GM12878 (cell line): ENCODE data around the gene IFI44L. TPM values are rescaled to one million over a fixed set of nuclear protein-coding genes. Genes with fewer than 3 reads are reported as not detected.
A peak's percentile ranks its signal among the peaks of the same experiment; 100 is the strongest.

Source experiments
- ATAC-seq: fragments of 200-7000 bp; cut with Tn5 transposase; 3 replicates; pipeline ENCODE4 v1.9.1; 2020; ENCODE audit warnings: mild to moderate bottlenecking, moderate library complexity
- BruUV-seq: library from RNA; stranded (reverse); fragments of 400-500 nt; replicated peaks from 2 replicates; lab custom pipeline; 2021; lab: Mats Ljungman, UMichigan
- CTCF ChIA-PET: fragments of 300-600 bp; sonication (Branson Sonifier 250); formaldehyde crosslinking; extraction: SDS; loops from one replicate; lab custom pipeline; 2021; ENCODE audit warnings: inconsistent platforms; lab: Yijun Ruan, JAX
- POLR2A ChIA-PET: fragments of 350-600 bp; formaldehyde crosslinking; extraction: SDS; loops from one replicate; lab custom pipeline; 2021; ENCODE audit warnings: inconsistent platforms; lab: Charles Lee
- RAD21 ChIA-PET: fragments of 300-600 bp; sonication (Branson Sonifier 250); formaldehyde crosslinking; loops from one replicate; lab custom pipeline; 2023; ENCODE audit warnings: antibody characterized with exemption; ENCODE audit not compliant: unreplicated experiment; lab: Charles Lee
- SMC1A ChIA-PET: fragments of 300-600 bp; sonication (Branson Sonifier 250); formaldehyde crosslinking; loops from one replicate; lab custom pipeline; 2023; ENCODE audit not compliant: unreplicated experiment, uncharacterized antibody; lab: Charles Lee
- DNase-seq: peaks from one replicate; pipeline ENCODE4 v3.0.0-alpha.2; 2011; ENCODE audit warnings: low read depth, low spot score
- FAIRE-seq: peaks from 3 replicates; lab custom pipeline; 2011; peaks lifted over from hg19 to GRCh38; lab: Jason Lieb, UNC
- H2AFZ ChIP-seq: 2 replicates; pipeline ENCODE4 v1.6.0; 2011; ENCODE audit warnings: low read depth, low read length, control low read depth; ENCODE audit not compliant: control insufficient read depth
- H3K27ac ChIP-seq: 2 replicates; pipeline ENCODE4 v1.5.1; 2011; ENCODE audit warnings: control low read depth; ENCODE audit not compliant: control insufficient read depth, insufficient read depth
- H3K27me3 ChIP-seq, 2 experiments: replicated peaks in 1 of 2; 2 replicates each; pipeline versions ENCODE4 v1.6.0 to v1.6.1; 2011; ENCODE audit warnings: low read length in 1 of 2; ENCODE audit not compliant: control insufficient read depth in 2 of 2, insufficient read depth in 2 of 2
- H3K36me3 ChIP-seq, 2 experiments: 2 replicates each; pipeline ENCODE4 v1.5.1; 2011; ENCODE audit warnings: low read length in 1 of 2; ENCODE audit not compliant: control insufficient read depth in 2 of 2, insufficient read depth in 2 of 2
- H3K4me1 ChIP-seq: 2 replicates; pipeline ENCODE4 v1.6.1; 2011; ENCODE audit warnings: mild to moderate bottlenecking, low read length, moderate library complexity, mixed read lengths; ENCODE audit not compliant: control insufficient read depth, insufficient read depth
- H3K4me2 ChIP-seq: 2 replicates; pipeline ENCODE4 v1.6.0; 2011; ENCODE audit warnings: control low read depth; ENCODE audit not compliant: control insufficient read depth, insufficient read depth
- H3K4me3 ChIP-seq: fragments of 200-600 bp; sonication (generic); 2 replicates; pipeline ENCODE4 v1.5.1; 2016
- H3K79me2 ChIP-seq: 2 replicates; pipeline ENCODE4 v1.6.0; 2011; ENCODE audit warnings: low read length; ENCODE audit not compliant: control insufficient read depth, insufficient read depth
- H3K9ac ChIP-seq: 2 replicates; pipeline ENCODE4 v1.8.0; 2011; ENCODE audit warnings: low read length, control low read depth, mixed read lengths; ENCODE audit not compliant: control insufficient read depth, insufficient read depth
- H3K9me3 ChIP-seq: replicated peaks from 3 replicates; pipeline ENCODE4 v1.5.1; 2011; ENCODE audit warnings: mild to moderate bottlenecking, low read length; ENCODE audit not compliant: control insufficient read depth, insufficient read depth
- H4K20me1 ChIP-seq: 2 replicates; pipeline ENCODE4 v1.6.0; 2011; ENCODE audit not compliant: control insufficient read depth, insufficient read depth
- BHLHE40 ChIP-seq, 2 experiments: fragments of 450-650 bp in 1 of 2; IDR thresholded peaks; 2 replicates each; pipeline ENCODE4 v1.6.1; 2011 to 2017; ENCODE audit warnings: low read depth in 2 of 2, borderline replicate concordance in 1 of 2, improper control_type of control experiment in 1 of 2, low read length in 1 of 2, mild to moderate bottlenecking in 1 of 2
- CREM ChIP-seq: IDR thresholded peaks from 2 replicates; pipeline ENCODE4 v1.6.1; 2014; ENCODE audit warnings: antibody characterized with exemption, low read depth
- DPF2 ChIP-seq: fragments of 450-650 bp; IDR thresholded peaks from 2 replicates; pipeline ENCODE4 v1.6.1; 2017; ENCODE audit warnings: mild to moderate bottlenecking
- MTA2 ChIP-seq: fragments of 450-650 bp; IDR thresholded peaks from 2 replicates; pipeline ENCODE4 v1.6.1; 2016; ENCODE audit warnings: low read depth, mild to moderate bottlenecking, moderate library complexity
- RAD21 ChIP-seq: IDR thresholded peaks from 2 replicates; pipeline ENCODE4 v1.6.1; 2011; ENCODE audit warnings: mild to moderate bottlenecking, low read depth, low read length, moderate library complexity; ENCODE audit not compliant: insufficient read depth
- SMC3 ChIP-seq: IDR thresholded peaks from 2 replicates; pipeline ENCODE4 v1.6.1; 2011; ENCODE audit warnings: low read length, improper control_type of control experiment, borderline replicate concordance
- WGBS: methylation state at CpG from one replicate; pipeline ENCODE4 v1.1.6; 2016; ENCODE audit warnings: low lambda C conversion rate; ENCODE audit not compliant: insufficient replicate concordance, insufficient coverage; ENCODE audit errors: missing lambda C conversion rate; 5-methylcytosine and 5-hydroxymethylcytosine counted together
- in situ Hi-C: fragments of 300-500 bp; cut with MboI; formaldehyde crosslinking; loops from 9 replicates; pipeline ENCODE4 v1.14.3; 2018; ENCODE audit warnings: mixed read lengths
- intact Hi-C: fragments of 100-400 bp; cut with micrococcal nuclease; formaldehyde crosslinking; loops from one replicate; pipeline ENCODE4 v1.14.2; 2022; ENCODE audit not compliant: unreplicated experiment
- polyA plus RNA-seq, 11 experiments: library from polyadenylated mRNA; depleted of rRNA in 4 of 11; unstranded in 6 of 11; stranded (reverse) in 5 of 11; fragments of >200 nt; fragmentation: Nextera tagmentation in 4 of 11; fragmentation: Illumina TruSeq in 1 of 11; extraction: Ambion mirVana in 4 of 11; extraction: Trizol in 1 of 11; gene quantifications; 1 replicate in 1 of 11; 2 replicates in 10 of 11; pipeline versions ENCODE4 v1.2.1 to v1.2.3, GENCODE V29; 2011 to 2016; ENCODE audit warnings: inconsistent platforms in 2 of 11, missing spikeins in 2 of 11, low read depth in 1 of 11
- total RNA-seq, 4 experiments: library from RNA; depleted of rRNA in 3 of 4; stranded (reverse); fragments of >200 nt in 3 of 4; fragmentation: Illumina TruSeq in 1 of 4; extraction: Trizol in 1 of 4; gene quantifications; 2 replicates each; pipeline versions ENCODE4 v1.2.1 to v1.2.3, GENCODE V29; 2013 to 2021
- TF ChIP-seq, protein P1 (sequence below): IDR thresholded peaks from 2 replicates; pipeline ENCODE4 v1.6.1; 2011; ENCODE audit warnings: borderline replicate concordance, low read depth, mild to moderate bottlenecking, moderate library complexity, mixed read lengths, low read length; ENCODE audit not compliant: insufficient read depth; ENCODE audit errors: extremely low read length
- TF ChIP-seq, protein P2 (sequence below): fragments of 450-650 bp; IDR thresholded peaks from 2 replicates; pipeline ENCODE4 v1.6.1; 2017; ENCODE audit warnings: mild to moderate bottlenecking
- TF ChIP-seq, protein P3 (sequence below): fragments of 450-650 bp; IDR thresholded peaks from 2 replicates; pipeline ENCODE4 v1.6.1; 2016; ENCODE audit warnings: mild to moderate bottlenecking
- TF ChIP-seq, protein P4 (sequence below): IDR thresholded peaks from 2 replicates; pipeline ENCODE4 v1.6.1; 2012; ENCODE audit warnings: low read depth, low read length, improper control_type of control experiment

The IFI44L gene
- total and polyA plus RNA-seq, 10 of the 15 experiments (the other 5 are each of a cell fraction or from before 2014, with no cell fraction given) = 58.0 to 371 (median 173) TPM

DNA sequence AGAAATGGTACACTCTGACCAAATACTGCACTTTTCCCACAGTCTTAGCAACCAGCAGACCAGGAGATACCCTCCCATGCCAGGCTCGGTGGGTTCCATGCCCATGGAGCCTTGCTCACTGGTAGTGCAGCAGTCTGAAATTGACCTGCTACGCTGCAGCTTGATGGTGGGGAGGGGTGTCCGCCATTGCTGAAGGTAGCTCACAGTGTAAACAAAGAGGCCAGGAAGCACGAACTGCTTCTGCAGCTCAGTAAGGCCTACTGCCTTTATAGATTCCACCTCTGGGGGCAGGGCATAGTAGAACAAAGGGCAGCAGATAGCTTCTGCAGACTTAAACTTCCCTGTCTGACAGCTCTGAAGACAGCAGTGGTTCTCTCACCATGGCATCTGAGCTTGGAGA lies 12.3 kb upstream of the IFI44L start:
- Histone ChIP-seq H3K9me3 (no peaks in the 10 kb centered on the region), H3K27me3 (no peaks in the 10 kb centered on the region), H3K4me3 (no peak overlapping the region), H3K4me1 (no peaks in the 10 kb centered on the region), H3K27ac (no peak overlapping the region), H3K4me2 (no peak overlapping the region), H2AFZ (no peak overlapping the region), H4K20me1 (no peaks in the 10 kb centered on the region), H3K36me3 (no peaks in the 10 kb centered on the region), H3K79me2 (no peaks in the 10 kb centered on the region), H3K9ac (no peak overlapping the region)
- ChIA-PET CTCF (interaction anchor here (0.7 to 5.8 kb wide), 19 partner anchors 8 to 481 kb away, joined by 3 to 76 read pairs (median 5); partner anchors contain the start of gene IFI44L), SMC1A (interaction anchor here (0.8 to 4.6 kb wide), 11 partner anchors 10 to 477 kb away, joined by 3 to 41 read pairs (median 5); no protein-coding TSS in a partner anchor), RAD21 (interaction anchor here (1.7 to 4.9 kb wide), 5 partner anchors 9 to 494 kb away, joined by 5 to 34 read pairs (median 7); no protein-coding TSS in a partner anchor), POLR2A (no interaction called here)
- in situ Hi-C loops = loop anchor here (5.0 kb wide), 1 partner anchor 476 kb away; no protein-coding TSS in a partner anchor
- BruUV-seq = no TSS peak
- intact Hi-C loops = loop anchor here (1.0 to 10.0 kb wide), 3 partner anchors 233 to 478 kb away; no protein-coding TSS in a partner anchor
- ATAC-seq = peak; percentile 73
- no peak for FAIRE-seq
- TF ChIP-seq DPF2 (no peak), MTA2 (no peak)
- TF ChIP-seq, all 136 proteins: peak for 0
- WGBS = 15% methylated on average over 4 of the region's 4 CpGs
- no peak for DNase-seq

- ATAC-seq = peak; percentile 54
- Histone ChIP-seq H3K36me3 (no peaks in the 10 kb centered on the region), H3K9ac (no peak overlapping the region), H3K4me2 (peak overlapping the region; percentile 58), H3K27ac (peak overlapping the region; percentile 61; the same call in 1 of the 2 replicates), H2AFZ (peak overlapping the region; percentile 51), H3K9me3 (no peaks in the 10 kb centered on the region), H4K20me1 (no peaks in the 10 kb centered on the region), H3K79me2 (peaks cover 36% of the 10 kb centered on the region), H3K4me1 (peaks cover 20% of the 10 kb centered on the region), H3K27me3 (no peaks in the 10 kb centered on the region), H3K4me3 (no peak overlapping the region)
- WGBS = 42% methylated on average over 7 of the region's 7 CpGs
- peak; percentile 60 for DNase-seq
- POLR2A ChIA-PET = interaction anchor here (1.3 kb wide), 1 partner anchor 65 kb away, joined by 3 read pairs; no protein-coding TSS in a partner anchor
- BruUV-seq = no TSS peak
- CTCF ChIA-PET = interaction anchor here (0.8 to 2.4 kb wide), 30 partner anchors 10 to 737 kb away, joined by 3 to 127 read pairs (median 6); partner anchors contain the start of genes DNAJB4 and IFI44
- SMC1A ChIA-PET = interaction anchor here (0.6 to 2.4 kb wide), 24 partner anchors 9 to 736 kb away, joined by 3 to 78 read pairs (median 4); partner anchors contain the start of gene IFI44
- intact Hi-C loops = loop anchor here (1.0 to 10.0 kb wide), 4 partner anchors 59 to 427 kb away; no protein-coding TSS in a partner anchor
- in situ Hi-C loops = no loop called here
- RAD21 ChIA-PET = interaction anchor here (0.7 to 2.4 kb wide), 16 partner anchors 9 to 734 kb away, joined by 3 to 58 read pairs (median 4); partner anchors contain the start of gene IFI44
- peak; percentile 7 for FAIRE-seq
- TF ChIP-seq CREM = no peak
- TF ChIP-seq, protein P1, sequence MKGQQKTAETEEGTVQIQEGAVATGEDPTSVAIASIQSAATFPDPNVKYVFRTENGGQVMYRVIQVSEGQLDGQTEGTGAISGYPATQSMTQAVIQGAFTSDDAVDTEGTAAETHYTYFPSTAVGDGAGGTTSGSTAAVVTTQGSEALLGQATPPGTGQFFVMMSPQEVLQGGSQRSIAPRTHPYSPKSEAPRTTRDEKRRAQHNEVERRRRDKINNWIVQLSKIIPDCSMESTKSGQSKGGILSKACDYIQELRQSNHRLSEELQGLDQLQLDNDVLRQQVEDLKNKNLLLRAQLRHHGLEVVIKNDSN = peak; percentile 28
- TF ChIP-seq RAD21 = peak; percentile 95
- TF ChIP-seq, protein P2, sequence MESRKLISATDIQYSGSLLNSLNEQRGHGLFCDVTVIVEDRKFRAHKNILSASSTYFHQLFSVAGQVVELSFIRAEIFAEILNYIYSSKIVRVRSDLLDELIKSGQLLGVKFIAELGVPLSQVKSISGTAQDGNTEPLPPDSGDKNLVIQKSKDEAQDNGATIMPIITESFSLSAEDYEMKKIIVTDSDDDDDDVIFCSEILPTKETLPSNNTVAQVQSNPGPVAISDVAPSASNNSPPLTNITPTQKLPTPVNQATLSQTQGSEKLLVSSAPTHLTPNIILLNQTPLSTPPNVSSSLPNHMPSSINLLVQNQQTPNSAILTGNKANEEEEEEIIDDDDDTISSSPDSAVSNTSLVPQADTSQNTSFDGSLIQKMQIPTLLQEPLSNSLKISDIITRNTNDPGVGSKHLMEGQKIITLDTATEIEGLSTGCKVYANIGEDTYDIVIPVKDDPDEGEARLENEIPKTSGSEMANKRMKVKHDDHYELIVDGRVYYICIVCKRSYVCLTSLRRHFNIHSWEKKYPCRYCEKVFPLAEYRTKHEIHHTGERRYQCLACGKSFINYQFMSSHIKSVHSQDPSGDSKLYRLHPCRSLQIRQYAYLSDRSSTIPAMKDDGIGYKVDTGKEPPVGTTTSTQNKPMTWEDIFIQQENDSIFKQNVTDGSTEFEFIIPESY = peak; percentile 78; the same call in 1 of the 2 replicates
- TF ChIP-seq, protein P3, sequence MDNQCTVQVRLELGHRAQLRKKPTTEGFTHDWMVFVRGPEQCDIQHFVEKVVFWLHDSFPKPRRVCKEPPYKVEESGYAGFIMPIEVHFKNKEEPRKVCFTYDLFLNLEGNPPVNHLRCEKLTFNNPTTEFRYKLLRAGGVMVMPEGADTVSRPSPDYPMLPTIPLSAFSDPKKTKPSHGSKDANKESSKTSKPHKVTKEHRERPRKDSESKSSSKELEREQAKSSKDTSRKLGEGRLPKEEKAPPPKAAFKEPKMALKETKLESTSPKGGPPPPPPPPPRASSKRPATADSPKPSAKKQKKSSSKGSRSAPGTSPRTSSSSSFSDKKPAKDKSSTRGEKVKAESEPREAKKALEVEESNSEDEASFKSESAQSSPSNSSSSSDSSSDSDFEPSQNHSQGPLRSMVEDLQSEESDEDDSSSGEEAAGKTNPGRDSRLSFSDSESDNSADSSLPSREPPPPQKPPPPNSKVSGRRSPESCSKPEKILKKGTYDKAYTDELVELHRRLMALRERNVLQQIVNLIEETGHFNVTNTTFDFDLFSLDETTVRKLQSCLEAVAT = peak; percentile 71
- TF ChIP-seq, protein P4, sequence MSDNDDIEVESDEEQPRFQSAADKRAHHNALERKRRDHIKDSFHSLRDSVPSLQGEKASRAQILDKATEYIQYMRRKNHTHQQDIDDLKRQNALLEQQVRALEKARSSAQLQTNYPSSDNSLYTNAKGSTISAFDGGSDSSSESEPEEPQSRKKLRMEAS = peak; percentile 72; the same call in 1 of the 2 replicates
- TF ChIP-seq BHLHE40 (IDR thresholded peaks at IDR 0.05; ENCODE audit: borderline replicate concordance in 1 of 2, low read depth in 2 of 2, low read length in 1 of 2) = peak; percentile 85 to 88
- TF ChIP-seq SMC3 = peak; percentile 88
Measured at GRCh38 chr1:78617615-78618026, 2.6 kb upstream of the IFI44L start.
